Stomach (tissue), 4 donors: ENCODE measurements around the gene CTNNA3.

ENCODE experiments used
- EP300 ChIP-seq: sonication (generic); formaldehyde crosslinking; IDR thresholded peaks from one replicate; pipeline ENCODE4 v1.6.1; 2017; ENCODE audit warnings: antibody characterized with exemption
- POLR2A ChIP-seq, 4 donors: fragments of 450-650 bp; IDR thresholded peaks; one replicate each; pipeline ENCODE4 v1.6.1; 2016; ENCODE audit warnings: antibody characterized with exemption in 4 of 4, control low read depth in 2 of 4, mild to moderate bottlenecking in 1 of 4, moderate library complexity in 1 of 4
- POLR2AphosphoS5 ChIP-seq, 3 donors: sonication (generic); formaldehyde crosslinking; IDR thresholded peaks; one replicate each; pipeline ENCODE4 v1.6.1; 2016; ENCODE audit warnings: antibody characterized with exemption in 3 of 3
- TF ChIP-seq, protein P1 (sequence below), 7 experiments: fragments of 450-650 bp in 4 of 7; fragments of 200-600 bp in 3 of 7; sonication (generic) in 3 of 7; IDR thresholded peaks; one replicate each; pipeline ENCODE4 v1.5.1; 2016 to 2019; ENCODE audit warnings: antibody characterized with exemption in 7 of 7, control low read depth in 2 of 7, mild to moderate bottlenecking in 1 of 7

DNA sequence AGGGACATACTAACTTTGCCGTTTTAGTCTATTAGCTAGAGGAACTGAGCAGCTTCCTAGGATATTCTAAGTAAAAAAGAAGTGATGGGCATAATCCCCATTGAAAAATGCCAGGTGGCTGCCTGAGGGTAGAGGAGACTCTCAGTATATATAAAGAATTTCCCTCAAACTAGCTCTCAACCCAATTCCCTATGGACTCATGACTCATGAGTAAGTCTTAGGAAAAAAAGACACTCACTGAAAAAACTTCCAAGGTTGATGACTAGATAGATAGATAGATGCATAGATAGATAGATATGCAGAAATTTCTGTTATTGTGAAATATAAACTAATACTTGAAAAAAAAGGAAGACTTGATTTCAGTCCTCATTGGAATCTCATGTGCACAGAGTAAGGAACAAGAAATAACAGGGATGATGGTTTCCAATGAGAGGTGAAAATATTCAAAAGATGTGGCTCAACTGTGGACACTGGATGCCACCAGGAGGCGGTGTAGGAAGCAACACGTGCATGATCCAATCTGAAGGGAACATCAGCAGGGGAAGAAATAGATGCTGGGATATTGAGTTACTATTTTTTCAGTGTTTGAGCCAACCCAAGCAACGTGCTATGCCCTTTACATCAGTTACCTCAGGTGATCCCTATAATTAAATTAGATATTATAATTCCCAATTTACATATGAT, 1481.1 kb downstream of the CTNNA3 start:
- TF ChIP-seq, protein P1, sequence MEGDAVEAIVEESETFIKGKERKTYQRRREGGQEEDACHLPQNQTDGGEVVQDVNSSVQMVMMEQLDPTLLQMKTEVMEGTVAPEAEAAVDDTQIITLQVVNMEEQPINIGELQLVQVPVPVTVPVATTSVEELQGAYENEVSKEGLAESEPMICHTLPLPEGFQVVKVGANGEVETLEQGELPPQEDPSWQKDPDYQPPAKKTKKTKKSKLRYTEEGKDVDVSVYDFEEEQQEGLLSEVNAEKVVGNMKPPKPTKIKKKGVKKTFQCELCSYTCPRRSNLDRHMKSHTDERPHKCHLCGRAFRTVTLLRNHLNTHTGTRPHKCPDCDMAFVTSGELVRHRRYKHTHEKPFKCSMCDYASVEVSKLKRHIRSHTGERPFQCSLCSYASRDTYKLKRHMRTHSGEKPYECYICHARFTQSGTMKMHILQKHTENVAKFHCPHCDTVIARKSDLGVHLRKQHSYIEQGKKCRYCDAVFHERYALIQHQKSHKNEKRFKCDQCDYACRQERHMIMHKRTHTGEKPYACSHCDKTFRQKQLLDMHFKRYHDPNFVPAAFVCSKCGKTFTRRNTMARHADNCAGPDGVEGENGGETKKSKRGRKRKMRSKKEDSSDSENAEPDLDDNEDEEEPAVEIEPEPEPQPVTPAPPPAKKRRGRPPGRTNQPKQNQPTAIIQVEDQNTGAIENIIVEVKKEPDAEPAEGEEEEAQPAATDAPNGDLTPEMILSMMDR (IDR thresholded peaks at IDR 0.05): no peak
- TF ChIP-seq POLR2AphosphoS5 (IDR thresholded peaks at IDR 0.05): no peak
- TF ChIP-seq EP300: no peak
- TF ChIP-seq POLR2A (IDR thresholded peaks at IDR 0.05): no peak
